Fibroblast of the aortic adventitia (primary cell): ENCODE measurements around the gene VPS18. TPM values are rescaled to one million over a fixed set of nuclear protein-coding genes. Genes with fewer than 3 reads are reported as not detected.

Experiments used
- DNase-seq: peaks from one replicate; pipeline ENCODE4 v3.0.0-alpha.2; 2010; ENCODE audit warnings: low read depth
- H3K4me3 ChIP-seq: 2 replicates; pipeline ENCODE4 v1.5.1; 2011; ENCODE audit warnings: low read depth, mild to moderate bottlenecking, control low read depth, low read length, moderate library complexity
- small RNA-seq: library from RNA; depleted of rRNA; stranded (forward); fragments of <200 nt; gene quantifications from one replicate; pipeline ENCODE3, GENCODE V24; 2012
- total RNA-seq: library from RNA; depleted of rRNA; stranded (reverse); fragments of >200 nt; gene quantifications from 2 replicates; pipeline ENCODE4 v1.2.3, GENCODE V29; 2012; ENCODE audit warnings: low replicate concordance
- TF ChIP-seq, protein P1 (sequence below): IDR thresholded peaks from 2 replicates; pipeline ENCODE4 v1.5.1; 2011; ENCODE audit warnings: mild to moderate bottlenecking, low read length, control low read depth, inconsistent platforms; ENCODE audit not compliant: insufficient read depth

Gene VPS18
- total RNA-seq, 1 donor = 32.2 TPM

GRCh38 chr15:40949756-40950207 lies 55.5 kb downstream of the VPS18 start:
- TF ChIP-seq, protein P1, sequence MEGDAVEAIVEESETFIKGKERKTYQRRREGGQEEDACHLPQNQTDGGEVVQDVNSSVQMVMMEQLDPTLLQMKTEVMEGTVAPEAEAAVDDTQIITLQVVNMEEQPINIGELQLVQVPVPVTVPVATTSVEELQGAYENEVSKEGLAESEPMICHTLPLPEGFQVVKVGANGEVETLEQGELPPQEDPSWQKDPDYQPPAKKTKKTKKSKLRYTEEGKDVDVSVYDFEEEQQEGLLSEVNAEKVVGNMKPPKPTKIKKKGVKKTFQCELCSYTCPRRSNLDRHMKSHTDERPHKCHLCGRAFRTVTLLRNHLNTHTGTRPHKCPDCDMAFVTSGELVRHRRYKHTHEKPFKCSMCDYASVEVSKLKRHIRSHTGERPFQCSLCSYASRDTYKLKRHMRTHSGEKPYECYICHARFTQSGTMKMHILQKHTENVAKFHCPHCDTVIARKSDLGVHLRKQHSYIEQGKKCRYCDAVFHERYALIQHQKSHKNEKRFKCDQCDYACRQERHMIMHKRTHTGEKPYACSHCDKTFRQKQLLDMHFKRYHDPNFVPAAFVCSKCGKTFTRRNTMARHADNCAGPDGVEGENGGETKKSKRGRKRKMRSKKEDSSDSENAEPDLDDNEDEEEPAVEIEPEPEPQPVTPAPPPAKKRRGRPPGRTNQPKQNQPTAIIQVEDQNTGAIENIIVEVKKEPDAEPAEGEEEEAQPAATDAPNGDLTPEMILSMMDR = no peak
- no peak for DNase-seq
- no peak overlapping the region for H3K4me3 ChIP-seq

GRCh38 chr15:40951764-40952163 lies 57.5 kb downstream of the VPS18 start:
- no peak overlapping the region for H3K4me3 ChIP-seq
- TF ChIP-seq, protein P1 = no peak
- no peak for DNase-seq

- TF ChIP-seq, protein P1 = no peak
- peak overlapping the region; percentile 90 for H3K4me3 ChIP-seq
- no peak for DNase-seq
Measured at GRCh38 chr15:40952301-40952900, 58.2 kb downstream of the VPS18 start.

DNA sequence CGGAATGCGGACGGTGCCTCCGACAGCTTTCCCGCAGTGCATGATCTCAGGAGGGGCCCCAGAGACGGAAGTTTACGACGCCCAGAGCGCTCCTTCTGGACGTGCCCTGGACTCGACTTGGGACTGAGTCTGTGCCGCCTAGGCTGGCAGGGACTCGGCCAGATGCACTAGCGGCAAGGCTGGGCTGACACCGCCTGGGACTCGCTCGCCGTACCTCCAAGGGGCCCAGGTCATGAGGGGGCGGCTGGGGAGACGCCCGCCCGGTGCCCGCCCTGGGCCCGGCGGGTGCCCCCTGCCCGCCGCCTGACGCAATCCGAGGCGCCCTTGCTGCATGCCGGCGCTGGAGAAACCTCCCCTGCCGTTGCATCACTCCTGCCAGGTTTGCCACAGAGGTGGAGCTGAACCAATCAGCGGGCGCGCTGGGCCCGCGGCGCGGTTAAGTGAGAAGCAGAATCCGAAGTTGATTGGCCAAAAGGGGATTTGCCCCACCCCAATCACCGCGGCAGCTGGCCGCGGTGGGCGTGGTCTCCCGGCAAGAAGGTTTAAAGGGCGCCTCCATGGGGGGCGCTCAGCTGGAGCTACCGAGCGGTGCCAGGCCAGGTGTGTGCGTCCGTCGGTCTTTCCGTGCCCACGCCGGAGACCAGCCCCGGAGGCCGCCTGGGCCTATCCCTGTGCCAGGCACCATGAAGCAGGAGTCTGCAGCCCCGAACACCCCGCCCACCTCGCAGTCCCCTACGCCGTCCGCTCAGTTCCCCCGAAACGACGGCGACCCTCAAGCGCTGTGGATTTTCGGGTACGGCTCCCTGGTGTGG lies 58.9 kb downstream of the VPS18 start, which contains the start of gene CHAC1:
CHAC1 (plus strand) TSS at position 571 of the 812 bp plus-strand sequence; CDS start at position 684, 113 bp downstream.
- peak within 1 kb of the TSS; percentile 90 for H3K4me3 ChIP-seq
- DNase-seq = peak; percentile 96
- TF ChIP-seq, protein P1 = no peak

Small RNA genes within 50 kb of the gene (small RNA-seq; reads per million reads assigned to genes)
- gene AC025166.1 (not detected), gene ISCA1P4 (not detected)

Other genes with a start within 250 kb of the VPS18 start
- gene RAD51, start 199.3 kb upstream of the VPS18 start, total RNA-seq = 2.9 and 12.1 TPM in 2 replicates
- 18.0 and 54.0 TPM in 2 replicates for gene RMDN3, start 139.2 kb upstream of the VPS18 start, total RNA-seq
- 0.82 and 2.0 TPM in 2 replicates for gene GCHFR, start 130.4 kb upstream of the VPS18 start, total RNA-seq
- 0.18 and 0.57 TPM in 2 replicates for gene C15orf62, start 124.5 kb upstream of the VPS18 start, total RNA-seq
- gene ZFYVE19, start 87.4 kb upstream of the VPS18 start, total RNA-seq = 13.0 and 24.9 TPM in 2 replicates
- gene DNAJC17, start 87.0 kb upstream of the VPS18 start, total RNA-seq = 21.6 and 33.5 TPM in 2 replicates
- not detected in 2 replicates for gene PPP1R14D, start 65.7 kb upstream of the VPS18 start, total RNA-seq
- gene SPINT1, start 50.4 kb upstream of the VPS18 start, total RNA-seq = not detected in 2 replicates
- gene RHOV, start 20.2 kb upstream of the VPS18 start, total RNA-seq = 0.82 TPM in 1 of 2 replicates, not detected in the other
- 0.08 and 0.09 TPM in 2 replicates for gene DLL4, start 34.9 kb downstream of the VPS18 start, total RNA-seq
- gene CHAC1, start 59.0 kb downstream of the VPS18 start, total RNA-seq = 4.7 and 11.4 TPM in 2 replicates
- gene INO80, start 221.8 kb downstream of the VPS18 start, total RNA-seq = 20.0 and 24.9 TPM in 2 replicates